NCI-H2107 treated with DMSO at 0.1 percent for 48 hours (cell line): ENCODE results near the gene FBXW2.
A peak's percentile ranks its signal among the peaks of the same experiment; 100 is the strongest.

Source experiments
- DNase-seq: peaks from one replicate; lab custom pipeline; 2025; ENCODE audit not compliant: unreplicated experiment; lab: John Stamatoyannopoulos, UW

Gene FBXW2

GRCh38 chr9:120745278-120745677, 47.9 kb downstream of the FBXW2 start:
- no peak for DNase-seq

DNA sequence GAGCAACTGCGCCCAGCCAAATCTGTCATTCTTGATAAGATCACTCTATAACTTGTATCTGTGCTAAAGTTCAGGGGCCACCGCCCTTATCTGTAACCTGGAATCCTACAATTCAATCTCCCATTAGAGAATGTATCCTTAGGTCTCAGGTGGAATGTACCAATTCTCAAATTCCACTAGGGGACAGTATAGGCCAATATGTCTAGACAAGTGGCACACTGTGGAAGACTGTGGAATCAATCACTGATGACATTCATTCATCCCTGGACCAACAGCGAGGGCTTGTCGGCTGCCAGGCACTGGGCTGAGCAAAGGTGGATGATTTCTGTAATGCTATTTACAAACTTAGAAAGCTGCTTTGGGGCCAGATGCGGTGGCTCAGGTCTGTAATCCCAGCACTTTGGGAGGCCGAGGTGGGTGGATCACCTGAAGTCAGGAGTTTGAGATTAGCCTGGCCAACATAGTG, 50.2 kb downstream of the FBXW2 start:
- DNase-seq = peak; percentile 2

DNA sequence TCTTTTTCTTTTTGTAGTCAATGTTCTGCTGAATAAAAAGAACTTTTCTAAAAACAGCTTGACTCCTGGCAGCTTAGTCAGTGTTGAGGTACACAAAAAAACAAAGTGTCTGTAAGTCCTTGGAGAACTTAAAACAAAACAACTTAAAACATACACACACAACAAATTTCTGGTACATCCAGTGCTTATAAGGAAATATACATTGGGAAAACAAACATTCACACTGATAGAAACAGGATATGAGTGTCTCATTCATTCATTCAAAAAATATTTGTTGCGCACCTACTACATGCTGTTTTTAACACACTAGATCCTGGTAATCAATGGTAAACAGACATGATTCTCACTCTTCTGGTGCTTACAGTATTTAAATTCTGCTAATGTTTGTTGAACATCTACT, 51.5 kb downstream of the FBXW2 start:
- DNase-seq = no peak

- DNase-seq = no peak
Observed at GRCh38 chr9:120741191-120741590, 52.0 kb downstream of the FBXW2 start.

GRCh38 chr9:120740132-120740531, 53.1 kb downstream of the FBXW2 start:
- no peak for DNase-seq

DNA sequence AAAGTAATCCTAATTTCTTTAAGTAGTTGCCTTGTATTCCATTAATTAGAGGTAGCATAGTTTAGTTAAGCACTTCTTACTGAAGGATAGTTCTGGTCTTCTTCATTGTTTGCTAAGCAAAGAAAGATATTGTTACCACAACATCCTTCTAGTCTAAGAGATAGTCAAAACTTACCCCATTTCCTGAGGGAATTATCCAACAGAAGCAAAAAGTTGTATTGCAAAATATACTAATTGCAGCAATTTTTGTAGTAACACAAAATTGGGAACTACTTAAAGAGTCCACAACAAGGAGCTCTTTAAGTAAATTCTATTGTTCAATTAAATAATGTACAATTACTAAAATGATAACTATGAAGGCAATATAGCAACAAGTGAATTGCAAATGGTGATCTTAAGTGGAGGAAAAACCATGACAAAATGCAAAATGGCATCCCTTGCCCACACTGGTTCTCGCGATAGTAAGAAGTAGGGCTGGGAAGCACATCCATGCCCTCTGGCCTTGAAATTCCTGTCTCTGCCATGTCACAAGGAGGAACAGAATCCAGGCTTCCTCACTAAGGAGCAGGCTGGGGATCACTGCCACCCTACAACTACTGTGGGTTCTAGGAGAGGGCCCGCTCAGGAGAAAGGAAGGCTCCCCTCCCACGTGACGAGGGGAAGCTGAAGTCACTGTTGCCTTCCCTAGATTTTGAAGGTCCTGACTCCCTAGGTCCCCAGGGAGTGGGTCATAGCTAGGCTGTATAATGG, 55.6 kb downstream of the FBXW2 start:
- no peak for DNase-seq

DNA sequence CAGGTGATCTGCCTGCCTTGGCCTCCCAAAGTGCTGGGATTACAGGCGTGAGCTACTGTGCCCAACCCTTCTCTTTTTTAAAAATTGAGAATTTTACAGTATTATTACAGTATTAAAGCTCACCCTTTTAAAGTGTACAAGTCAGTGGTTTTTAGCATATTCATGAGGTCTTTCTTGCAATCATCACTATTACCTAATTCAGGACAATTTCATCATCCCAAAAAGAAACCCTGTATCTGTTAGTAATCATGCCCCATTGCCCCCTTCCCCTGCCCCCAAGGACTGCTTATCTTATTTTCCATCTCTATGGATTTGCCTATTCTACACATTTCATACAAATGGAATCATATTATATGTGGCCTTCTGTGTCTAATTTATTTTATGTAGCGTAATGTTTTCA, 56.3 kb downstream of the FBXW2 start:
- no peak for DNase-seq

- DNase-seq = no peak
Observed at GRCh38 chr9:120735415-120736126, 57.6 kb downstream of the FBXW2 start.

- no peak for DNase-seq
Observed at GRCh38 chr9:120734607-120735410, 58.4 kb downstream of the FBXW2 start.

GRCh38 chr9:120733190-120733589, 60.0 kb downstream of the FBXW2 start:
- no peak for DNase-seq

GRCh38 chr9:120730654-120731514, 62.3 kb downstream of the FBXW2 start:
- DNase-seq = no peak

DNA sequence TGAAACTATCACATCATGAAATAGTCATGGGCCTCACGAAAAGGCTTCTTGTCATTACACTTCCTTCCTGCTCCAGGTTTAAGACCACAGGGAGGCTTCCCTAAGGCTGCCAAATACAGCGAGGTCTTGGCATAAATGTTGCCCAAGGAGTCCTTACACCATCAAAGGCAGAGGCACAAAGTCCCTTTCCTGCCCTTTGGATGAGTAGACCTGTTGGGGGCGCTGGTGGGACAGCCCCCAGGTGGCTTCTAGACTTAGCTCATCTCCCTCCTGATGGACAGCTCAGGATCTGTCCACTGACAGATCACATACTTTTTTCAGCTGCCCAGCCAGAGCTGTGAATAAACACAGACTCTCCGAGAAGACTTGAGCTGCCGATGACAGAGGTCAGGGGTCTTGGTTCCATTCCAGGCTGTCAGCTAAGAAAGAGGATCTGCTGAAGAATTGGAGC, 63.4 kb downstream of the FBXW2 start:
- DNase-seq = no peak

GRCh38 chr9:120726484-120726883, 66.7 kb downstream of the FBXW2 start:
- no peak for DNase-seq

GRCh38 chr9:120725907-120726306, 67.3 kb downstream of the FBXW2 start:
- DNase-seq = no peak

DNA sequence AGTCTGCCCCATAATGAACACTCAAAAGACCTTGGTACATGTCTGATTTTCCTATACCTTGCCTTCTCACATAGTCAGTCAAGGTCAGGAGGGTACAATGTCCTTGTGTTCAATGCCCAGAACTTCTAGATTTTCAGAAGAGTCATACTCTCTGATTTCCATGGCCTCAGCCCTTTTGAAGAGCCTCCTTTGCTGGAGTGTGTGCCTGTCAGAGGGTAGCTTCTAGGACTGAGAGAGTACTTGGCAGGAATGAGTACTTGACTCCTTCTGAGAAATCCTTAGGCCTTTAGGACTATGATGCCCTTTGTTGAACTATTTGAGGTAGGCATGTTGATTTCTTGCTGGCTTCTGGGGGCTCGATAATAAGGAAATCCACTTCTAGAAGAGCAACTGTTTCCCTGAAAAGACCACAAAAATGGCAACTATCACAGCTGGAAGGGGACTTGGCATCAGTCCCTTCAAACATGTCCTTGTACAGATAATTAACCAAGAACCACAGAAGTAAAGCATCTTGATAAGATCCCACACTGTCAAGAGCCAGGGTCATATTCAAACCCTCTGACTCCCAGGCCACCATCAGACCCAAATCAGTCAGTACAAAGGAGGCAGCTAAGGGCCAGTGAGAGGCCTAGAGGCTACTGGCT, 68.3 kb downstream of the FBXW2 start:
- no peak for DNase-seq

- DNase-seq = peak; percentile 46
Observed at GRCh38 chr9:120723565-120723964, 69.7 kb downstream of the FBXW2 start.

- no peak for DNase-seq
Observed at GRCh38 chr9:120720404-120720803, 72.8 kb downstream of the FBXW2 start.

DNA sequence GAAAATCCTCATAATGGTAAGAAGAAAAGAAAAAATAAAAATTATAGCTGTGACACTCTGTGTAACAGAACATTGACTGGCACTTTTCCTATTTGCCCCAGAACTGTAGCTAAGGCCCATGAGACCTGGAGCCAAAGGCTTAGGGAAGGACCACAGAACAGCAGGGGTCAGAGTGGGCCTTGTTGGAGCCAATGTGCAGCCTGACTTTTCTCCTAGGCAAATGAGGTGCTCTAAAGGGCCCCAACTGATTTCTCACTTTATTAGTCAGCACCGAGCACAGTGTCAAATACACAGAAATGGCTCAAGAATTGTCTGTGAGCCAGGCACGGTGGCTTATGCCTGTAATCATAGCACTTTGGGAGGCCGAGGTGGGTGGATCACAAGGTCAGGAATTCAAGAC, 74.9 kb downstream of the FBXW2 start:
- DNase-seq = no peak

DNA sequence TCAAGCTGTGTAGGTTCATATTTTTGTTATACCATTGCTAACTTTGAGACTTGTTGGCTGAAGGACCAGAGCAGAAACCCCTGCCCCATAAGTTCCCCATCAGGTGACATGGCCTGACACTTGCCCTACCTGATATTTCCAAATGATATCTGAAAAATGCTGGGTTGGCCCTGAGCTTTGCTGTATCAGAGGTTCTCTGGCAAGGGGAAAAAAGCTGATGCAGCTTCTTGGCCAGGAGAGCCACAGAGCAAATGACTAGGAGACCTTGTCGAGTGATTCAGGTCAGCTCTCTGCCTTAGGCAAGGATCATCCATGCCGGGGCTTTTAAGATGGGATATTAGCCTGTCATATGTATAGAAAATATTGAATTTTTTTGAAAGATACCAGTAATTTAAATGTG, 76.0 kb downstream of the FBXW2 start:
- no peak for DNase-seq

- no peak for DNase-seq
Observed at GRCh38 chr9:120716483-120716882, 76.7 kb downstream of the FBXW2 start.
